GM18505 (cell line): ENCODE results near the gene MAST3.

Experiments
- ATAC-seq: cut with Tn5 transposase; IDR thresholded peaks from one replicate; pipeline ENCODE4 v1.9.1; 2021; ENCODE audit not compliant: unreplicated experiment
- POLR2A ChIP-seq: IDR thresholded peaks from 4 replicates; pipeline ENCODE4 v1.6.1; 2011; ENCODE audit warnings: borderline replicate concordance; ENCODE audit not compliant: insufficient read depth, insufficient read length; ENCODE audit errors: extremely low read depth

MAST3 gene

GRCh38 chr19:18110609-18111232 lies 13.1 kb downstream of the MAST3 start:
- TF ChIP-seq POLR2A: no peak
- no peak for ATAC-seq

GRCh38 chr19:18112989-18113478 lies 15.5 kb downstream of the MAST3 start:
- no peak for TF ChIP-seq POLR2A
- ATAC-seq: no peak

- ATAC-seq: no peak
- TF ChIP-seq POLR2A: no peak
These were observed 16.2 kb downstream of the MAST3 start for GRCh38 chr19:18113827-18114226.

- ATAC-seq: no peak
- no peak for TF ChIP-seq POLR2A
These were observed 16.9 kb downstream of the MAST3 start for GRCh38 chr19:18114483-18114882.

- no peak for TF ChIP-seq POLR2A
- ATAC-seq: no peak
These were observed 19.8 kb downstream of the MAST3 start for GRCh38 chr19:18117364-18117691.

GRCh38 chr19:18117692-18118378 lies 20.3 kb downstream of the MAST3 start:
- no peak for TF ChIP-seq POLR2A
- ATAC-seq: peak; percentile 81

- ATAC-seq: no peak
- no peak for TF ChIP-seq POLR2A
These were observed 20.9 kb downstream of the MAST3 start for GRCh38 chr19:18118420-18119012.

- ATAC-seq: no peak
These were observed 21.6 kb downstream of the MAST3 start for GRCh38 chr19:18119013-18119716.

GRCh38 chr19:18119717-18120105 lies 22.1 kb downstream of the MAST3 start:
- TF ChIP-seq POLR2A: no peak
- ATAC-seq: no peak

More at GRCh38 chr19:18119013-18119716, 21.6 kb downstream of the MAST3 start:
- no peak for TF ChIP-seq POLR2A

GRCh38 chr19:18120127-18120526 lies 22.5 kb downstream of the MAST3 start:
- ATAC-seq: no peak
- no peak for TF ChIP-seq POLR2A

GRCh38 chr19:18121166-18121565 lies 23.6 kb downstream of the MAST3 start:
- ATAC-seq: no peak
- TF ChIP-seq POLR2A: no peak

GRCh38 chr19:18122424-18122823 lies 24.8 kb downstream of the MAST3 start:
- no peak for TF ChIP-seq POLR2A
- no peak for ATAC-seq
